ENCODE measurements around the gene NPS. TPM values are rescaled to one million over a fixed set of nuclear protein-coding genes. Genes with fewer than 3 reads are reported as not detected.

The NPS gene, protein sequence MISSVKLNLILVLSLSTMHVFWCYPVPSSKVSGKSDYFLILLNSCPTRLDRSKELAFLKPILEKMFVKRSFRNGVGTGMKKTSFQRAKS
- total RNA-seq: not detected
- not detected for polyA plus RNA-seq (ENCODE audit: insufficient read depth, low read depth, low replicate concordance)
- long read RNA-seq, donor 1: 0 reads
- long read RNA-seq, donor 2: 0 reads

DNA sequence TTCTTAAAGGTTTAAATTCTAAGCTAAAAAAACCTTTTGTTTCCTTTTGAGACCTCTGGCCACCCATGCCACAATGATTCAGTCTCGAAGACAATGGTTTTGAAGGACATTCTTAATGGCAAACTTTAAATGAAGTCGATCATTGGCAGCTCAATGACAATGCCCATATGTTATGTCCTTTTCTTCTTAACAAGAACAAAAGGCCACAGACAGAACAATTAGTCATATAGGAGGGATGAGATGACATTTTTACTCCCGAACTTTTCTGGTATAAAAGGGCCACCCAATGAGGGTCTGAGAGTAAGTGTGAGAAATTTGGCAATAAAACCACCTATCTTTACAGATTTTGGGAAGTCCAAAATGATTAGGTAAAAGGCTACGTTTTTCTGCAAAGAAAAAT lies at the start of gene NPS:
Gene NPS, plus strand, starts transcription at position 301 of the 400 bp plus-strand sequence. Its CDS starts 60 bp downstream, at position 361.
- no peak for TF ChIP-seq CTCF (IDR thresholded peaks at IDR 0.05)
- no peak for TF ChIP-seq POLR2A (IDR thresholded peaks at IDR 0.05)
- 77 to 84% methylated on average over 4 of the region's 4 CpGs for WGBS, 2 donors

GRCh38 chr10:127500127-127500526 lies 49.0 kb upstream of the NPS start:
- no peak for DNase-seq
- no peaks in the 10 kb centered on the region for H3K27me3 ChIP-seq
- H3K36me3 ChIP-seq (ENCODE audit: low read depth, missing control alignments): no peaks in the 10 kb centered on the region
- no peak for TF ChIP-seq POLR2A (IDR thresholded peaks at IDR 0.05)
- no peak for TF ChIP-seq CTCF (IDR thresholded peaks at IDR 0.05)
- H3K4me1 ChIP-seq: no peaks in the 10 kb centered on the region
- no peak overlapping the region for H3K4me3 ChIP-seq
- H3K27ac ChIP-seq: no peak overlapping the region
- intact Hi-C loops (cut with DNase I; ENCODE audit: low total_unique reads): no loop called here
- H3K9me3 ChIP-seq: no peaks in the 10 kb centered on the region
- WGBS, 2 donors: 82% methylated on average over 8 of the region's 8 CpGs

More for the DNA sequence above, at the start of gene NPS:
- DNase-seq: no peak
- H3K27ac ChIP-seq: no peak within 1 kb of the TSS
- intact Hi-C loops (cut with DNase I; ENCODE audit: low total_unique reads): no loop called here
- H3K27me3 ChIP-seq: no peaks in the 10 kb centered on the region
- H3K36me3 ChIP-seq (ENCODE audit: low read depth, missing control alignments): no peaks in the 10 kb centered on the region
- no peaks in the 10 kb centered on the region for H3K4me1 ChIP-seq
- no peaks in the 10 kb centered on the region for H3K9me3 ChIP-seq
- no peak within 1 kb of the TSS for H3K4me3 ChIP-seq

GRCh38 chr10:127506094-127506493 lies 43.0 kb upstream of the NPS start:
- intact Hi-C loops (cut with DNase I; ENCODE audit: low total_unique reads): no loop called here
- Histone ChIP-seq H3K4me1 (no peaks in the 10 kb centered on the region), H3K9me3 (no peaks in the 10 kb centered on the region), H3K27me3 (no peaks in the 10 kb centered on the region), H3K4me3 (no peak overlapping the region), H3K36me3 (ENCODE audit: low read depth, missing control alignments) (no peaks in the 10 kb centered on the region), H3K27ac (no peak overlapping the region)
- WGBS, 2 donors: 70 to 75% methylated on average over 9 of the region's 9 CpGs
- DNase-seq: no peak
- TF ChIP-seq CTCF (IDR thresholded peaks at IDR 0.05) (no peak), POLR2A (IDR thresholded peaks at IDR 0.05) (no peak)

GRCh38 chr10:127522298-127522697 lies 26.8 kb upstream of the NPS start:
- 76 to 90% methylated on average over 3 of the region's 3 CpGs for WGBS, 2 donors
- intact Hi-C loops (cut with DNase I; ENCODE audit: low total_unique reads): no loop called here
- no peak for DNase-seq

More at GRCh38 chr10:127522298-127522697, 26.8 kb upstream of the NPS start:
- no peaks in the 10 kb centered on the region for H3K4me1 ChIP-seq
- H3K36me3 ChIP-seq (ENCODE audit: low read depth, missing control alignments): no peaks in the 10 kb centered on the region
- H3K4me3 ChIP-seq: no peak overlapping the region
- H3K9me3 ChIP-seq: no peaks in the 10 kb centered on the region
- H3K27ac ChIP-seq: no peak overlapping the region
- TF ChIP-seq CTCF (IDR thresholded peaks at IDR 0.05): no peak
- no peak for TF ChIP-seq POLR2A (IDR thresholded peaks at IDR 0.05)
- no peaks in the 10 kb centered on the region for H3K27me3 ChIP-seq

Data from testis (tissue), 5 donors.